Vagina (tissue), 2 donors: Measurements from ENCODE around the gene SESTD1. TPM values are rescaled to one million over a fixed set of nuclear protein-coding genes. Genes with fewer than 3 reads are reported as not detected.

ENCODE experiments used
- DNase-seq, 2 donors: peaks; one replicate each; pipeline ENCODE4 v3.0.0-alpha.2; 2017; ENCODE audit errors: extremely low spot score in 2 of 2
- H3K27ac ChIP-seq: fragments of 200-600 bp; sonication (generic); one replicate; pipeline ENCODE4 v1.5.1; 2019
- H3K27me3 ChIP-seq: fragments of 200-600 bp; sonication (generic); one replicate; pipeline ENCODE4 v1.5.1; 2019
- H3K36me3 ChIP-seq, 2 donors: fragments of 200-600 bp; sonication (generic); one replicate each; pipeline ENCODE4 v1.5.1; 2017 to 2019
- H3K4me1 ChIP-seq: fragments of 200-600 bp; sonication (generic); one replicate; pipeline ENCODE4 v1.5.1; 2019
- H3K4me3 ChIP-seq, 2 donors: fragments of 200-600 bp; sonication (generic); 1 replicate in 1 of 2; 2 replicates in 1 of 2; pipeline ENCODE4 v1.5.1; 2016 to 2019
- H3K9me3 ChIP-seq: fragments of 200-600 bp; sonication (generic); one replicate; pipeline ENCODE4 v1.5.1; 2019
- CTCF ChIP-seq, 3 experiments: fragments of 450-650 bp in 2 of 3; fragments of 200-600 bp in 1 of 3; sonication (generic) in 1 of 3; IDR thresholded peaks; one replicate each; pipeline ENCODE4 v1.5.1; 2017 to 2019; ENCODE audit warnings: antibody characterized with exemption in 3 of 3, mild to moderate bottlenecking in 2 of 3, moderate library complexity in 2 of 3
- POLR2A ChIP-seq, 2 donors: fragments of 450-650 bp; IDR thresholded peaks; one replicate each; pipeline ENCODE4 v1.6.1; 2017; ENCODE audit warnings: antibody characterized with exemption in 2 of 2, mild to moderate bottlenecking in 2 of 2, moderate library complexity in 2 of 2
- POLR2AphosphoS5 ChIP-seq, 2 donors: sonication (generic); formaldehyde crosslinking; IDR thresholded peaks; one replicate each; pipeline ENCODE4 v1.9.0; 2017; ENCODE audit warnings: antibody characterized with exemption in 2 of 2, mild to moderate bottlenecking in 2 of 2, low read depth in 1 of 2; ENCODE audit not compliant: insufficient read depth in 1 of 2
- intact Hi-C: fragments of 100-400 bp; cut with DNase I; formaldehyde crosslinking; loops from one replicate; pipeline ENCODE4 v1.15.1; 2023
- total RNA-seq: library from RNA; depleted of rRNA; stranded (reverse); fragments of >200 nt; gene quantifications from one replicate; pipeline ENCODE4 v1.2.3, GENCODE V29; 2016

SESTD1 gene
- total RNA-seq, 1 donor from 2014 or later: 23.3 TPM

DNA sequence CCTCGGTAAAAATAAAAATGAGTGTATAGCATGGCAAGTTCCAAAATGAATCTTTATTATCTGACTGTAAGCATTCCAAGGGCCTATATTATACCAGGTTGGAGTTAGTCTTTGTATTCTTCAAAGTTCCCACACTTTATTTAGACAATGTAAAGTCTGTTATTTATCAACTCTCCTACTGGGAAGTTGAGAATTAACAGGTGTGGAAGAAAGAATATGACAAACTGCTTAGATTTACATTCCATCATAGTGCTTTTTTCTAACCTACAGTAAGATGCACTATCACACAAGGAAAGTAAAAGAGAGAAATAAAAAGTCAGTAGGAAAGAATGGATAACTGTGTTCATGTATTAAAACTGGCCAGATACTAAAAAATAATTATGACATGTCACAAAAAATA, 93.3 kb downstream of the SESTD1 start:
- no peak overlapping the region for H3K4me3 ChIP-seq
- H3K36me3 ChIP-seq: peaks cover 3 to 13% of the 10 kb centered on the region in 2 donors
- TF ChIP-seq POLR2AphosphoS5 (IDR thresholded peaks at IDR 0.05; ENCODE audit: insufficient read depth in 1 of 2, low read depth in 1 of 2) (no peak), CTCF (IDR thresholded peaks at IDR 0.05) (no peak), POLR2A (IDR thresholded peaks at IDR 0.05) (no peak)
- H3K27me3 ChIP-seq: no peaks in the 10 kb centered on the region
- intact Hi-C loops: no loop called here
- no peak for DNase-seq
- H3K4me1 ChIP-seq: no peaks in the 10 kb centered on the region
- H3K9me3 ChIP-seq: no peaks in the 10 kb centered on the region
- H3K27ac ChIP-seq: no peak overlapping the region

GRCh38 chr2:179170901-179171300, 93.7 kb downstream of the SESTD1 start:
- no peak overlapping the region for H3K27ac ChIP-seq
- DNase-seq: no peak
- no peaks in the 10 kb centered on the region for H3K4me1 ChIP-seq
- TF ChIP-seq POLR2A (IDR thresholded peaks at IDR 0.05): no peak
- TF ChIP-seq CTCF (IDR thresholded peaks at IDR 0.05): no peak
- TF ChIP-seq POLR2AphosphoS5 (IDR thresholded peaks at IDR 0.05; ENCODE audit: insufficient read depth in 1 of 2, low read depth in 1 of 2): no peak
- intact Hi-C loops: no loop called here
- no peaks in the 10 kb centered on the region for H3K9me3 ChIP-seq
- no peaks in the 10 kb centered on the region for H3K27me3 ChIP-seq
- peaks cover 3 to 11% of the 10 kb centered on the region in 2 donors for H3K36me3 ChIP-seq
- no peak overlapping the region for H3K4me3 ChIP-seq

DNA sequence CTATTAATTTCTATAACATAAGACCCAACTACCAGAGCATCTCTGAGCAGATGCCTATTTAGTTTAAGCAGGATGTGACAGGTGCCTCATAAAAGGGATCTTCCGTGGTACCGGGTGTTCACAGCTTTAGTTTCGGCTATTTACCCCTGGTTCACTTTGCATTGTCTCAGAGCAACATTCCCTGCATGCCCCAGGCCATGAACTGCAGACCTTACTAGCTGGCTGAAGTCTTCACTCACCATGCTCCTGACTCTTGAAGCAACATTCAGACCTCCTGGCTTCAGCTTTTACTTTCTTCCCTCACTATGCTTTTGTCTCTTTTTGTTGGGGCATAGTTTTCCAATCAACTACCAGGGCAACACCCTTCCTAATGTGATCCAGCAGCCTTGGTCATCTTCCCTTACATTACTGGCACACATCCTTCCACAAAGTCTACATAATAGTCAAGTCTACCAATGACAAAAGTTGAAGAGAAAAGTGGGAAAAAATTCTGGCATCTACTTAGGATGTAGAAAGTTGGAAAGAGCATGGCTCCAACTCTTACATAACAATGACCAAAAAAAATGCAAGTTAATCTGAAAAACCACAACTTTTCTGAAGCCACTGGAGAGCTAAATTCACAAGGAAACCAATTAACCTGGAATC, 99.2 kb downstream of the SESTD1 start:
- Histone ChIP-seq H3K27ac (no peak overlapping the region), H3K4me1 (no peaks in the 10 kb centered on the region), H3K36me3 (no peaks in the 10 kb centered on the region), H3K9me3 (no peaks in the 10 kb centered on the region), H3K4me3 (no peak overlapping the region), H3K27me3 (no peaks in the 10 kb centered on the region)
- TF ChIP-seq POLR2A (IDR thresholded peaks at IDR 0.05) (no peak), POLR2AphosphoS5 (IDR thresholded peaks at IDR 0.05; ENCODE audit: insufficient read depth in 1 of 2, low read depth in 1 of 2) (no peak), CTCF (IDR thresholded peaks at IDR 0.05) (no peak)
- DNase-seq: no peak
- intact Hi-C loops: no loop called here

- DNase-seq: no peak
- Histone ChIP-seq H3K4me3 (no peak overlapping the region), H3K4me1 (no peaks in the 10 kb centered on the region), H3K36me3 (peaks cover 0 to 4% of the 10 kb centered on the region in 2 donors), H3K9me3 (no peaks in the 10 kb centered on the region), H3K27ac (no peak overlapping the region), H3K27me3 (no peaks in the 10 kb centered on the region)
- TF ChIP-seq CTCF (IDR thresholded peaks at IDR 0.05): no peak
- TF ChIP-seq POLR2A (IDR thresholded peaks at IDR 0.05): no peak
- TF ChIP-seq POLR2AphosphoS5 (IDR thresholded peaks at IDR 0.05; ENCODE audit: insufficient read depth in 1 of 2, low read depth in 1 of 2): no peak
- intact Hi-C loops: no loop called here
These were observed 123.4 kb downstream of the SESTD1 start for GRCh38 chr2:179141206-179141605.

- intact Hi-C loops: no loop called here
- no peak overlapping the region for H3K27ac ChIP-seq
- TF ChIP-seq POLR2AphosphoS5 (IDR thresholded peaks at IDR 0.05; ENCODE audit: insufficient read depth in 1 of 2, low read depth in 1 of 2) (no peak), CTCF (IDR thresholded peaks at IDR 0.05) (no peak), POLR2A (IDR thresholded peaks at IDR 0.05) (no peak)
- H3K4me1 ChIP-seq: no peaks in the 10 kb centered on the region
- no peaks in the 10 kb centered on the region for H3K9me3 ChIP-seq
- no peaks in the 10 kb centered on the region for H3K27me3 ChIP-seq
- H3K4me3 ChIP-seq: no peak overlapping the region
- no peak for DNase-seq
- H3K36me3 ChIP-seq: peaks cover 0 to 4% of the 10 kb centered on the region in 2 donors
These were observed 124.1 kb downstream of the SESTD1 start for GRCh38 chr2:179140571-179140970.
